Measurements from ENCODE around the gene ZC3H7B. TPM values are rescaled to one million over a fixed set of nuclear protein-coding genes. Genes with fewer than 3 reads are reported as not detected.

The ZC3H7B gene
- total RNA-seq, 1 donor from 2014 or later, result 54.7 TPM

DNA sequence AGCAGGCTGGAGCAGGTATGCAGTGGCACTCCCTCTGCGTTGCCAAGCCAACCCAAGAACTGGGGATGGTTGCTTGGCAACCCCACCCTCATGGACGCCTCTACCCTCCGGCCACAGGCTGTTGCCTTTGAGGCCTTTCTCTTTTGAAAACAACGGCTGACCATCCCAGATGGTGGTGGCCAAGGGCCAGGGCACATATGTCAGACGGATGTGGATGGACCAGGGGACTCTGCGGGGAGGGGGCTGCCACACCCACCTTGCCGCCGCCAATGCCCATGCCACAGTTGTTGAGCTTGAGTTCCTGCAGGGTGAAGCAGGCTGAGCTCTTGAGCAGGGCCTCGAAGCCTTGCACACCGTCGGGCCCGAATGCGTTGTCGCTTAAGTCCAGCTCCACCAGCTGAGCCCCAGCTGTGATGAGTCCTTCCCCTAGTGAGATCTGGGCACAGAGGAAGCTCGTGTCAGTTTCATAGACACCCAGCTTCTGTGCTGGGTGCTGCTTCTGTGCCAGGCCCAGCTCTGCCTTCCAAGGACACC, 36.9 kb upstream of the ZC3H7B start:
- Mint-ChIP-seq H3K36me3 (ENCODE audit: low read depth) (peaks cover 36% of the 10 kb centered on the region), H3K9me3 (ENCODE audit: low read depth) (no peaks in the 10 kb centered on the region), H3K27ac (ENCODE audit: unreplicated experiment) (no peak overlapping the region), H3K4me3 (ENCODE audit: unreplicated experiment) (no peak overlapping the region), H3K27me3 (ENCODE audit: low read depth) (no peaks in the 10 kb centered on the region), H3K4me1 (ENCODE audit: low read depth) (no peaks in the 10 kb centered on the region)
- DNase-seq (ENCODE audit: low spot score), result no peak
- TF ChIP-seq, protein P1, sequence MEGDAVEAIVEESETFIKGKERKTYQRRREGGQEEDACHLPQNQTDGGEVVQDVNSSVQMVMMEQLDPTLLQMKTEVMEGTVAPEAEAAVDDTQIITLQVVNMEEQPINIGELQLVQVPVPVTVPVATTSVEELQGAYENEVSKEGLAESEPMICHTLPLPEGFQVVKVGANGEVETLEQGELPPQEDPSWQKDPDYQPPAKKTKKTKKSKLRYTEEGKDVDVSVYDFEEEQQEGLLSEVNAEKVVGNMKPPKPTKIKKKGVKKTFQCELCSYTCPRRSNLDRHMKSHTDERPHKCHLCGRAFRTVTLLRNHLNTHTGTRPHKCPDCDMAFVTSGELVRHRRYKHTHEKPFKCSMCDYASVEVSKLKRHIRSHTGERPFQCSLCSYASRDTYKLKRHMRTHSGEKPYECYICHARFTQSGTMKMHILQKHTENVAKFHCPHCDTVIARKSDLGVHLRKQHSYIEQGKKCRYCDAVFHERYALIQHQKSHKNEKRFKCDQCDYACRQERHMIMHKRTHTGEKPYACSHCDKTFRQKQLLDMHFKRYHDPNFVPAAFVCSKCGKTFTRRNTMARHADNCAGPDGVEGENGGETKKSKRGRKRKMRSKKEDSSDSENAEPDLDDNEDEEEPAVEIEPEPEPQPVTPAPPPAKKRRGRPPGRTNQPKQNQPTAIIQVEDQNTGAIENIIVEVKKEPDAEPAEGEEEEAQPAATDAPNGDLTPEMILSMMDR (IDR thresholded peaks at IDR 0.05), result no peak

DNA sequence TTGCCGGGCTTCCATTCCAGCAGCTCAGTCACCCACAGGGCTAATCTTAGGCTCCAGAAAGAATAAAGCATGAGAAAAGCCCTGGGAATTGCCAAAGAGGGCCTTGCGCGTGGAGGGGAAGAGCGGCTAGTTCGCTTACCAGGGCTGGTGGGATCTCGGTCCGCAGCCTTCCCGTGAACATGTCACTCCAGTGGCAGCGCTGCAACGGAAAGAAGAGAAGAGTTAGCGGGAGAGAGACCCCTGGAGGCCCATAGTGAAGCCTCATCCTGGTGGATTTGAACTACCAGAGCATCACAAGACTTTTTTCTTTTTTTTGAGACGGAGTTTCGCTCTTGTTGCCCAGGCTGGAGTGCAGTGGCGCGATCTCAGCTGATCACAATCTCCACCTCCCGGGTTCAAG, 33.4 kb upstream of the ZC3H7B start:
- TF ChIP-seq, protein P1 (IDR thresholded peaks at IDR 0.05), result no peak
- H3K27me3 Mint-ChIP-seq (ENCODE audit: low read depth), result no peaks in the 10 kb centered on the region
- H3K36me3 Mint-ChIP-seq (ENCODE audit: low read depth), result peaks cover 31% of the 10 kb centered on the region
- H3K27ac Mint-ChIP-seq (ENCODE audit: unreplicated experiment), result no peak overlapping the region
- no peak for DNase-seq (ENCODE audit: low spot score)
- H3K4me3 Mint-ChIP-seq (ENCODE audit: unreplicated experiment), result no peak overlapping the region
- H3K4me1 Mint-ChIP-seq (ENCODE audit: low read depth), result no peaks in the 10 kb centered on the region
- no peaks in the 10 kb centered on the region for H3K9me3 Mint-ChIP-seq (ENCODE audit: low read depth)

DNA sequence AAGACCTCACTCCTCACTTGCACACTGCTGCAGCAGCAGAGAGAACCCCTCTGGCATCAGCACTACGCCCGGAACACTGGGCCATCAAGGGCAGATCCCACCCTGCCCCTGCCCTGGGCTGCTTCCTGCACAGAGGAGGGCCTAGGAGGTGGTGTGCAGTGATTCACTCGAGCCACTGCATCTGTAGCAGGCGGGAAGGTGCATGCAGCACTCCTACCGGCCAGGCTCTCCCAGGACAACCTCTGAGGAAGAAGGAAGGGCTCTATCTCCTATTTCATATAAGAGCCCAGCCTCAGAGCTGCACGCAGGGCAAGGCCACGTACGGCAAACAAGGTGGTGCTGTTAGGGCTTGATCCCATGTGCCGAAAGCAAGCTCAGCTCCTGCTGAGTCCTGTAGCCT, 29.5 kb upstream of the ZC3H7B start:
- no peak overlapping the region for H3K4me3 Mint-ChIP-seq (ENCODE audit: unreplicated experiment)
- DNase-seq (ENCODE audit: low spot score), result no peak
- H3K9me3 Mint-ChIP-seq (ENCODE audit: low read depth), result no peaks in the 10 kb centered on the region
- peaks cover 23% of the 10 kb centered on the region for H3K36me3 Mint-ChIP-seq (ENCODE audit: low read depth)
- no peaks in the 10 kb centered on the region for H3K4me1 Mint-ChIP-seq (ENCODE audit: low read depth)
- H3K27ac Mint-ChIP-seq (ENCODE audit: unreplicated experiment), result no peak overlapping the region
- TF ChIP-seq, protein P1 (IDR thresholded peaks at IDR 0.05), result no peak
- no peaks in the 10 kb centered on the region for H3K27me3 Mint-ChIP-seq (ENCODE audit: low read depth)

DNA sequence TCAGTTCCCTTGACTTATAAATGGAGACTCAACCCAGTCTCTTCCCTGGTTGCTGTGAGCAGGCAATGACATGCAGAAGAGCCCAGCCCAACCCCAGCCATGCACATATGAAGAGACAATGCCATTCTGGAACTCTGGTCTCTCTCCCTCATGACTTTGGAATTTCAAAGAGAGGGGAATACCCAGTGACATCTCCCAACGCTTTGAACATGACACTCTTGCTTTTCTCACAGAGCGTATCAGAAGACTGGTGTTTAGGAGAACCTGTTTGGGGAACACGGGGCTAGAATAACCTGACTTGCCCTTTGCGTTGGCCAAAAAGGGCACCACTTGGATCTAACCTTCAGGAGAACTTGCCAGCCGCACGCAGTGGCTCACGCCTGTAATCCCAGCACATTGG, 28.2 kb upstream of the ZC3H7B start:
- no peak for DNase-seq (ENCODE audit: low spot score)
- TF ChIP-seq, protein P1 (IDR thresholded peaks at IDR 0.05), result no peak
- no peak overlapping the region for H3K4me3 Mint-ChIP-seq (ENCODE audit: unreplicated experiment)
- no peaks in the 10 kb centered on the region for H3K4me1 Mint-ChIP-seq (ENCODE audit: low read depth)
- no peaks in the 10 kb centered on the region for H3K9me3 Mint-ChIP-seq (ENCODE audit: low read depth)
- no peak overlapping the region for H3K27ac Mint-ChIP-seq (ENCODE audit: unreplicated experiment)
- H3K36me3 Mint-ChIP-seq (ENCODE audit: low read depth), result peaks cover 25% of the 10 kb centered on the region
- no peaks in the 10 kb centered on the region for H3K27me3 Mint-ChIP-seq (ENCODE audit: low read depth)

DNA sequence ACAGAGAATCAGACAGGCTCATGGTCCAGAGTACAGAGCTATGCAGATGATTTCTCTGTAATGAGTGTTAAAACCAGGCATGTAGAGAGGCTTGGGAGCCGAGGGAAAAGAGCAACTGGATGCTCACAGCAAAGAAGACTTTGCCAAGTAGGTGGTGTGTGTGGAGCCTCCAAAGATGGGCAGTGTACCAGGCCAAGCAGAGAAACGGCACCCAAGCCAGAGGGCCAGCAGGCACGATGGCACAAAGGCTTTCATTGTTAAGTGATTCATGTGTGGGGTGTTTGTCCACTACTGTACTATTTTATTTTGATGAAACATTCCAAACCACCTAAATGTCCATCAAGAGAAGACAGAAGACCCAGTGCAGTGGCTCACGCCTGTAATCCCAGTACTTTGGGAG, 26.5 kb upstream of the ZC3H7B start:
- Mint-ChIP-seq H3K4me3 (ENCODE audit: unreplicated experiment) (no peak overlapping the region), H3K27me3 (ENCODE audit: low read depth) (no peaks in the 10 kb centered on the region), H3K9me3 (ENCODE audit: low read depth) (no peaks in the 10 kb centered on the region), H3K36me3 (ENCODE audit: low read depth) (peaks cover 26% of the 10 kb centered on the region), H3K27ac (ENCODE audit: unreplicated experiment) (no peak overlapping the region), H3K4me1 (ENCODE audit: low read depth) (no peaks in the 10 kb centered on the region)
- DNase-seq (ENCODE audit: low spot score), result no peak
- TF ChIP-seq, protein P1 (IDR thresholded peaks at IDR 0.05), result no peak
